AG04450 (cell line): ENCODE results near the gene GPC3. TPM values are rescaled to one million over a fixed set of nuclear protein-coding genes. Genes with fewer than 3 reads are reported as not detected.

Experiments used
- CTCF ChIA-PET: fragments of 300-600, 350-600 bp; formaldehyde crosslinking; extraction: SDS; loops from one replicate; lab custom pipeline; 2022; ENCODE audit warnings: antibody characterized with exemption, inconsistent platforms; lab: Charles Lee
- POLR2A ChIA-PET: fragments of 350-600 bp; formaldehyde crosslinking; extraction: SDS; loops from one replicate; lab custom pipeline; 2021; ENCODE audit warnings: antibody characterized with exemption, inconsistent platforms; lab: Yijun Ruan, JAX
- DNase-seq: peaks from one replicate; pipeline ENCODE4 v3.0.0-alpha.2; 2011; ENCODE audit warnings: low read depth, low spot score
- H3K27ac ChIP-seq: one replicate; pipeline ENCODE4 v1.5.1; 2012; ENCODE audit warnings: low read depth, low read length, control low read depth
- H3K27me3 ChIP-seq: one replicate; pipeline ENCODE4 v1.6.0; 2012; ENCODE audit warnings: low read length; ENCODE audit not compliant: control insufficient read depth, insufficient read depth
- H3K4me3 ChIP-seq: 2 replicates; pipeline ENCODE4 v1.5.1; 2011; ENCODE audit warnings: mild to moderate bottlenecking, low read depth, low read length, control low read depth
- H3K9me3 ChIP-seq: 2 replicates; pipeline ENCODE4 v1.5.1; 2012; ENCODE audit warnings: low read length; ENCODE audit not compliant: control insufficient read depth, insufficient read depth
- CTCF ChIP-seq: IDR thresholded peaks from 2 replicates; pipeline ENCODE4 v1.5.1; 2011; ENCODE audit warnings: low read depth, low read length, control low read depth, inconsistent platforms
- polyA plus RNA-seq: library from polyadenylated mRNA; depleted of rRNA; stranded (reverse); fragments of >200 nt; gene quantifications from 2 replicates; pipeline ENCODE4 v1.2.3, GENCODE V29; 2011

GPC3 gene
- polyA plus RNA-seq, 1 experiment = not detected

- Histone ChIP-seq H3K27me3 (no peaks in the 10 kb centered on the region), H3K27ac (no peak overlapping the region), H3K9me3 (no peaks in the 10 kb centered on the region), H3K4me3 (no peak overlapping the region)
- TF ChIP-seq CTCF = no peak
- DNase-seq = no peak
- ChIA-PET CTCF (no interaction called here), POLR2A (no interaction called here)
These were observed 121.2 kb downstream of the GPC3 start for GRCh38 chrX:133864236-133864635.

GRCh38 chrX:133859860-133860259 is 125.5 kb downstream of the GPC3 start:
- no peaks in the 10 kb centered on the region for H3K27me3 ChIP-seq
- H3K27ac ChIP-seq = no peak overlapping the region
- ChIA-PET CTCF (no interaction called here), POLR2A (no interaction called here)
- no peaks in the 10 kb centered on the region for H3K9me3 ChIP-seq
- no peak overlapping the region for H3K4me3 ChIP-seq
- no peak for TF ChIP-seq CTCF
- no peak for DNase-seq

- CTCF ChIA-PET = no interaction called here
- H3K27me3 ChIP-seq = no peaks in the 10 kb centered on the region
- DNase-seq = no peak
- H3K9me3 ChIP-seq = no peaks in the 10 kb centered on the region
- POLR2A ChIA-PET = no interaction called here
- H3K4me3 ChIP-seq = no peak overlapping the region
- no peak overlapping the region for H3K27ac ChIP-seq
- TF ChIP-seq CTCF = no peak
These were observed 126.1 kb downstream of the GPC3 start for GRCh38 chrX:133859336-133859735.

GRCh38 chrX:133857640-133858269 is 127.6 kb downstream of the GPC3 start:
- Histone ChIP-seq H3K27ac (no peak overlapping the region), H3K4me3 (no peak overlapping the region), H3K27me3 (no peaks in the 10 kb centered on the region), H3K9me3 (no peaks in the 10 kb centered on the region)
- ChIA-PET POLR2A (no interaction called here), CTCF (no interaction called here)
- DNase-seq = no peak
- no peak for TF ChIP-seq CTCF

GRCh38 chrX:133856819-133857218 is 128.6 kb downstream of the GPC3 start:
- Histone ChIP-seq H3K27me3 (no peaks in the 10 kb centered on the region), H3K9me3 (no peaks in the 10 kb centered on the region), H3K4me3 (no peak overlapping the region), H3K27ac (no peak overlapping the region)
- ChIA-PET POLR2A (no interaction called here), CTCF (no interaction called here)
- DNase-seq = no peak
- no peak for TF ChIP-seq CTCF
